ENCODE data around the gene ZNF319. TPM values are rescaled to one million over a fixed set of nuclear protein-coding genes. Genes with fewer than 3 reads are reported as not detected.

The ZNF319 gene
- total and polyA plus RNA-seq, 7 experiments from 2014 or later: 4.4 to 20.8 (median 12.5) TPM

DNA sequence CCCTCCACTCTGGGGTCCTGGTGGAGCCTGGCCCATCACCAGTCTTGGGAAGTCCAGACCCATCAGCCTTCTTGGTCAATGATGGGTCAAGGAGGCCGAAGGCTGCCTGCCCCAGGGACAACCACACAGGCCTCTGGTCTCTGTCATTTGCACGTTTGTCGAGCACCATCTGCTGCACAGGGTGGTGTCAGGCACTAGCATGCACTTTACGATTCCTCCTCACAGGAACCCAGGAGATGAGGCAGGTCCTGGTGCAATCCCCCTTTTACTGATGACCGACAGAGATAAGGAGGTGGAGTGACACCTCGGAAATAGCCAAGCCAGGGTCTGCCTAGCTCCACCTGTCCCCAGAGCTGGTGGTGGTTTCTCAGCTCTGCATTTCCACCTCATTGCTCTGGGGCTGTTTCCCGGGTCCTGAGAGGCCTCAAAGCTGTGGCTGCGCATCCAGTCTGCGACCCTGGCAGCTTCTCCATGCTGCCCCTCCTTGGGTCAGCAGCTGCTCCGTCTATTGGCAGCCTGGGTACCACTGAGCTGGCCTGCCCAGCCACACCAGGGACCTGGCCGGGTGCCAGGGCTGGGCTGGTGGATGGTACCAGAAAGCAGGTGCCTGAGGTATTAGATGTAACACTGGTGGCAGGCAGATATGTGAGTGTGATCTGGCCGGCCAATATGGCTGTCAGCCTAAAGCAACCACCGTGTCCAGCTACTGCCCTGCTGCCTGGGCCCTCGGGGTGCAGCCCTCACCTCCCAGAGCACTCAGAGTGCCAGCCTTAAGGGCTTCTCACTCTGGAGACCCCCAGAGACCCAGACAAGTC lies 35.1 kb upstream of the ZNF319 start:
- Mint-ChIP-seq H3K27ac (no peak overlapping the region), H3K4me3 (no peak overlapping the region), H3K9me3 (no peaks in the 10 kb centered on the region), H3K36me3 (no peaks in the 10 kb centered on the region), H3K27me3 (no peaks in the 10 kb centered on the region), H3K4me1 (no peaks in the 10 kb centered on the region)
- POLR2A ChIA-PET: no interaction called here
- no peak for DNase-seq
- intact Hi-C loops (cut with micrococcal nuclease): no loop called here
- Histone ChIP-seq H3K36me3 (ENCODE audit: control insufficient read depth in 2 of 3, insufficient read depth in 3 of 3, low read length in 3 of 3) (no peaks in the 10 kb centered on the region), H3K27ac (ENCODE audit: low read depth, low read length) (no peak overlapping the region), H3K4me1 (ENCODE audit: control insufficient read depth in 2 of 2, insufficient read depth in 2 of 2, low read length in 2 of 2) (no peaks in the 10 kb centered on the region), H3K9me3 (ENCODE audit: control insufficient read depth in 2 of 3, low read length in 3 of 3) (no peaks in the 10 kb centered on the region), H3K27me3 (ENCODE audit: control insufficient read depth in 2 of 2, insufficient read depth in 2 of 2, low read length in 2 of 2) (no peaks in the 10 kb centered on the region), H3K4me3 (ENCODE audit: low read length) (no peak overlapping the region)
- no peak for ATAC-seq
- CTCF ChIA-PET: no interaction called here

DNA sequence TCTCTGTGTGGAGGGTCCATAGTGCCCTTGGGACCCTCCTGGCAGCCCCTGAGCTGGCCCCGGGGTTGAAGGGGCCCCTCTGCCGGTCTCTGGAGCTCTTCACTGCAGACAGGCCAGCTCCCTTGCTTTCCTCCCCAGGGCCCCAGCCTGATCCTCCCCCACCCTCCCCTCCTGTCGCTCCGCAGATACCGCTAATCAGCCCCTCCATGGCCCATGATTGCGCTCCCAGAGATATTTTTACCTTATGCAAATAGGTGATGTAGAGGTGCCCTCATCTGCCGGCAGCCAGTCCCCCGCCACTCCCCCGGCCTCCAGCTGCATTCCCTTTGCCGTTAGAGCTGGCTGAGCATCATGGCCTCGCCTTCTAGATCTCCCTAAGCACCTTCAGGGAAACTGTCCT lies 34.3 kb upstream of the ZNF319 start:
- no peak overlapping the region for H3K4me3 Mint-ChIP-seq
- no peaks in the 10 kb centered on the region for H3K9me3 ChIP-seq (ENCODE audit: control insufficient read depth in 2 of 3, low read length in 3 of 3)
- ChIA-PET POLR2A (no interaction called here), CTCF (no interaction called here)
- H3K27ac Mint-ChIP-seq: no peak overlapping the region
- no peak overlapping the region for H3K4me3 ChIP-seq (ENCODE audit: low read length)
- no peaks in the 10 kb centered on the region for H3K4me1 ChIP-seq (ENCODE audit: control insufficient read depth in 2 of 2, insufficient read depth in 2 of 2, low read length in 2 of 2)
- no peak overlapping the region for H3K27ac ChIP-seq (ENCODE audit: low read depth, low read length)
- DNase-seq (no peak), ATAC-seq (no peak)
- intact Hi-C loops (cut with micrococcal nuclease): no loop called here
- H3K9me3 Mint-ChIP-seq: no peaks in the 10 kb centered on the region
- no peaks in the 10 kb centered on the region for H3K4me1 Mint-ChIP-seq
- H3K36me3 ChIP-seq (ENCODE audit: control insufficient read depth in 2 of 3, insufficient read depth in 3 of 3, low read length in 3 of 3): no peaks in the 10 kb centered on the region
- H3K36me3 Mint-ChIP-seq: no peaks in the 10 kb centered on the region
- H3K27me3 ChIP-seq (ENCODE audit: control insufficient read depth in 2 of 2, insufficient read depth in 2 of 2, low read length in 2 of 2): no peaks in the 10 kb centered on the region
- H3K27me3 Mint-ChIP-seq: peaks cover 0 to 2% (median 0%) of the 10 kb centered on the region in 5 donors

DNA sequence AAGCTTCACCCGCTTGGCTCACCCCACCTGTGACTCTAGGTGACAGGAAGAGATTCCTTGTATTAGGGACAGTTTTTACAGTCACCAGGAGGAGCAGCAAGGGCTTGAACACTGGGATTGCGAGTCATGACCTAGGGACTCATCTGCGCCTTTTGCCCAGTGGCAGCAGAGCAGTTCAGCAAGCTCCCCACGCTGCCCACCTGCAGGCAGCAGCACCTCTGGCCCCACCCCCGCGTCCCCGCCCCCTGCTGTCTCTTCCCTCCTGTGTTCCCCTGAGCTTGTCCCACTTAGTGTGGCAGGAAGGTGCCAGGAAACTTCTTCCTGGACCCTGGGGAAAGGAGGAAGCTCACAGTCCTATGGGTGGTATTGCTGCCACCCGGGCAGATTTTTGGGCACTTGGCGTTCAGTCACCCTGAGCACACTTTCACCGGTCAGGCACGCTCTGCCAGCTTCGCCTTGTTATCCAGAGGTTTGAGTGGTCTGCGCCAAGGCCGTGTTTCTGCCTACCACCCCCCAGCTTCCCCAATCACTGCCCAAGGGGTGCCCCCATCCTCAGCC lies 33.7 kb upstream of the ZNF319 start:
- Histone ChIP-seq H3K4me3 (ENCODE audit: low read length) (no peak overlapping the region), H3K27ac (ENCODE audit: low read depth, low read length) (no peak overlapping the region), H3K36me3 (ENCODE audit: control insufficient read depth in 2 of 3, insufficient read depth in 3 of 3, low read length in 3 of 3) (no peaks in the 10 kb centered on the region), H3K9me3 (ENCODE audit: control insufficient read depth in 2 of 3, low read length in 3 of 3) (no peaks in the 10 kb centered on the region), H3K27me3 (ENCODE audit: control insufficient read depth in 2 of 2, insufficient read depth in 2 of 2, low read length in 2 of 2) (no peaks in the 10 kb centered on the region), H3K4me1 (ENCODE audit: control insufficient read depth in 2 of 2, insufficient read depth in 2 of 2, low read length in 2 of 2) (no peaks in the 10 kb centered on the region)
- H3K27me3 Mint-ChIP-seq: peaks cover 0 to 4% (median 3%) of the 10 kb centered on the region in 5 donors
- no peak overlapping the region for H3K27ac Mint-ChIP-seq
- POLR2A ChIA-PET: no interaction called here
- H3K4me3 Mint-ChIP-seq: no peak overlapping the region
- no peaks in the 10 kb centered on the region for H3K36me3 Mint-ChIP-seq
- intact Hi-C loops (cut with micrococcal nuclease): no loop called here
- H3K4me1 Mint-ChIP-seq: no peaks in the 10 kb centered on the region
- ATAC-seq: no peak
- DNase-seq: no peak
- peaks cover 0 to 1% (median 0%) of the 10 kb centered on the region in 11 donors for H3K9me3 Mint-ChIP-seq
- CTCF ChIA-PET: no interaction called here

DNA sequence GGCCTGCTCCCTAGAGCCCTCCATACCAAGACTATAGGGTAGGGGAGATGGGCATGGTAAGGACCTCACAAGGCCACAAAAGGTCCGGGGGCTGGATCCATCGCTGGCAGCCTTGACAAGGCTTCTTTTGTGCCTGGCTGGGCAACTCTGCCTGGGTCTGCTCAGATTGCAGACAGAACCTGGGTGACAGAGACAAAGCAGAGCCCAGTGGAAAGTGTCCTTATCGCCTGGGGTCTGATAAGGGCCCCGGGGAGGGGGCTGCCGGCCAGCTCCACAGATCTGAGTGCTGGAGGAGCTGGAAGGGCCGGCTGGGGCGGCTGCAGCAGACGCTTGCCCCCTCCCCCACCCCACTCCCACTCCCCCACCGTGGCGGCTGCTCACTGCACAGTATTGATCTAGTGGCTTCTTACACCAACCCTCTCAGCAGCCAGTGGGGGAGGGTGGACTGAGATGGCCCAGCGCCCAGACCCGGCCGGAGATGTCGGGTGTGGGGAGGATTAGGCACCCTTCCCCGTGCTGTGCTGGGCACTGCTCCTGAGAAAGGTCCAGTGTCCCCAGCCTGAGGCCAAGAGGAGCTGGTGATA lies 32.3 kb upstream of the ZNF319 start:
- Mint-ChIP-seq H3K4me1 (peaks cover 0 to 6% (median 0%) of the 10 kb centered on the region in 7 donors), H3K36me3 (no peaks in the 10 kb centered on the region)

DNA sequence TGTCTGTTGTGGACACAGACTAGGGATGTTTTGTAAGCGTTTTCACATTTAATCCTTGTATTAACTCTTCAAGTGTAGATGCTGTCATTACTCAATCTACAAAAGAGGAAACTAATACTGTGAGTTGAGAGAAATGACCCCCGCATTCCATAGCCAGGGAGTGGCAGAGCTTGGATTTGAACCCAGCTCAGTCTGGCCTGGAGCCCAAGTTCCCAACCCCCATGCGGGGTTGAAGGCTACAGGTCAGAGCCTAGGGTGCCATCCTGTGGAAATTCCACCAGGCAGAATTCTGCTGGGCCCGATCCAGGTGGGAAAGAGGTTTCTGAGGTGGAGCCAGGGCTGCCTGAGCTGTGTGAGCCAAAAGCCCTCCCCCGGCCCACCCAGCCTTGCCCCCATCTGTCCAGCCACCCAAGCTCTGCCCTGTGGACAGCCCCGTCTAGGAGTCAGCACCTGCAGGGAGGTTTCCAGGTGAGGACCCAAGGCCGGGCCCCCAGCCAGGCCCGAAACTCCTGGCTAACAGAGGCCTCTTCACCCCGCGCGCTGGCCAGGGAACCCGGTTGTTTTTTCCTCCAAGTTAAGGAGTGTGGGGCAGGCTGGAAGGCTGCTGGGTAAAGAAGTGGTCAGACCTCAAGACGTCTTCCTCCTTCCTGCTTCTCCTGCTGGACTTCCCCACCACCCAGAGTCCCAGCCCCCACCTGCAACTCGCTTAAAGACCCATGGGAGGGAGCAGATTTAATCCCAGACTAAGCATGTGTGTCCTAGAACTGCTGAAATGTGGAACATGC lies 30.7 kb upstream of the ZNF319 start:
- intact Hi-C loops (cut with micrococcal nuclease): no loop called here
- no peak overlapping the region for H3K27ac Mint-ChIP-seq
- DNase-seq (no peak), ATAC-seq (no peak)
- Histone ChIP-seq H3K4me3 (ENCODE audit: low read length) (no peak overlapping the region), H3K9me3 (ENCODE audit: control insufficient read depth in 2 of 3, low read length in 3 of 3) (no peaks in the 10 kb centered on the region), H3K4me1 (ENCODE audit: control insufficient read depth in 2 of 2, insufficient read depth in 2 of 2, low read length in 2 of 2) (no peaks in the 10 kb centered on the region), H3K27ac (ENCODE audit: low read depth, low read length) (no peak overlapping the region), H3K36me3 (ENCODE audit: control insufficient read depth in 2 of 3, insufficient read depth in 3 of 3, low read length in 3 of 3) (no peaks in the 10 kb centered on the region), H3K27me3 (ENCODE audit: control insufficient read depth in 2 of 2, insufficient read depth in 2 of 2, low read length in 2 of 2) (no peaks in the 10 kb centered on the region)
- H3K4me1 Mint-ChIP-seq: peaks cover 0 to 6% (median 0%) of the 10 kb centered on the region in 7 donors
- peaks cover 0 to 1% (median 0%) of the 10 kb centered on the region in 11 donors for H3K9me3 Mint-ChIP-seq
- ChIA-PET CTCF (no interaction called here), POLR2A (no interaction called here)
- H3K4me3 Mint-ChIP-seq: no peak overlapping the region
- no peaks in the 10 kb centered on the region for H3K36me3 Mint-ChIP-seq
- H3K27me3 Mint-ChIP-seq: peaks cover 0 to 21% (median 3%) of the 10 kb centered on the region in 5 donors

More for the DNA sequence above, 32.3 kb upstream of the ZNF319 start:
- ChIA-PET POLR2A (no interaction called here), CTCF (no interaction called here)
- H3K27me3 Mint-ChIP-seq: peaks cover 0 to 17% (median 3%) of the 10 kb centered on the region in 5 donors
- DNase-seq (no peak), ATAC-seq (no peak)
- no peak overlapping the region for H3K4me3 Mint-ChIP-seq
- no peak overlapping the region for H3K4me3 ChIP-seq (ENCODE audit: low read length)
- peaks cover 0 to 1% (median 0%) of the 10 kb centered on the region in 11 donors for H3K9me3 Mint-ChIP-seq
- H3K4me1 ChIP-seq (ENCODE audit: control insufficient read depth in 2 of 2, insufficient read depth in 2 of 2, low read length in 2 of 2): no peaks in the 10 kb centered on the region
- no peaks in the 10 kb centered on the region for H3K27me3 ChIP-seq (ENCODE audit: control insufficient read depth in 2 of 2, insufficient read depth in 2 of 2, low read length in 2 of 2)
- H3K27ac Mint-ChIP-seq: no peak overlapping the region
- H3K36me3 ChIP-seq (ENCODE audit: control insufficient read depth in 2 of 3, insufficient read depth in 3 of 3, low read length in 3 of 3): no peaks in the 10 kb centered on the region
- no peaks in the 10 kb centered on the region for H3K9me3 ChIP-seq (ENCODE audit: control insufficient read depth in 2 of 3, low read length in 3 of 3)
- H3K27ac ChIP-seq (ENCODE audit: low read depth, low read length): no peak overlapping the region
- intact Hi-C loops (cut with micrococcal nuclease): no loop called here

DNA sequence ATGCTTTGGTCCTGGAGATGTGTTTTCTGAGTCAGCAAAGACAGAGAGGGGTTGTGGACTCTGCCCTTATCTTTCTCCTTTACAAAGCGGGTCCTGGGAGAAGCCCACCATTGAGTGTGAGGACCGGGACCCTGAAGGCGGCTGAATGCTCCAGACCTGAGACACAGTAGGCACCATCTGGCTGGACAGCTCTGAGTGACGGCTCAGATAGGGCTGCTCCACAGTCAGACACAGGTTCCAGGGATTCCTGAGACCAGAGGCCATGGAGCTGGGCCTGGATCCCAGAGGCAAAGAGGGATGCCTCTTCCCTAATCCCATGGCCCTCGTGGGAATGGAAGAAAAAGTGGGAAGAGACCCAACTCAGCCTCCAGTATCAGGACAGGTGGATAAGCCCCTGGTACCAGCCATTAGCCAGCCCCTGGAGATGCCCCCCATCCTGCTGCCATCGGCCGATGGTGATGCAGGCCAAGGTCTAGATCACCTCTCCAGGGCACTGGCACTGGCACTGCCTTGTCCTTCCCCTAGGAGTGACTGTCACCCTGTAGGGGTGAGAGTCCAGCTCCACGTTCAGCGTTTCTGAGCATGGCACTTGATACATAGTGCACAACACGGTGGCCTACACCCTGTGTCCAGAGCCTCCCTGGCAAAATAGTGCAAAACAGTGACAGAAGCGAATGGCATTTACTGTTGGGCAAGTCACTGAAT lies 29.8 kb upstream of the ZNF319 start:
- H3K9me3 Mint-ChIP-seq: peaks cover 0 to 1% (median 0%) of the 10 kb centered on the region in 11 donors
- H3K4me1 Mint-ChIP-seq: peaks cover 0 to 6% (median 0%) of the 10 kb centered on the region in 7 donors
- Histone ChIP-seq H3K4me3 (ENCODE audit: low read length) (no peak overlapping the region), H3K4me1 (ENCODE audit: control insufficient read depth in 2 of 2, insufficient read depth in 2 of 2, low read length in 2 of 2) (no peaks in the 10 kb centered on the region), H3K36me3 (ENCODE audit: control insufficient read depth in 2 of 3, insufficient read depth in 3 of 3, low read length in 3 of 3) (no peaks in the 10 kb centered on the region), H3K9me3 (ENCODE audit: control insufficient read depth in 2 of 3, low read length in 3 of 3) (no peaks in the 10 kb centered on the region), H3K27me3 (ENCODE audit: control insufficient read depth in 2 of 2, insufficient read depth in 2 of 2, low read length in 2 of 2) (no peaks in the 10 kb centered on the region), H3K27ac (ENCODE audit: low read depth, low read length) (no peak overlapping the region)
- CTCF ChIA-PET: interaction anchor here (0.6 kb wide), 1 partner anchor 253 kb away, joined by 3 read pairs; no protein-coding TSS in a partner anchor
- H3K27me3 Mint-ChIP-seq: peaks cover 0 to 21% (median 3%) of the 10 kb centered on the region in 5 donors
- H3K27ac Mint-ChIP-seq: no peak overlapping the region
- DNase-seq: no peak
- POLR2A ChIA-PET: no interaction called here
- no peak for ATAC-seq
- H3K4me3 Mint-ChIP-seq: no peak overlapping the region
- intact Hi-C loops (cut with micrococcal nuclease): no loop called here
- H3K36me3 Mint-ChIP-seq: no peaks in the 10 kb centered on the region

Measured in naive thymus-derived CD4-positive, alpha-beta T cell (primary cell).